NCI-H2107 treated with DMSO at 0.1 percent for 48 hours (cell line): ENCODE measurements around the gene ATG4B.
"Not testable (repeated sequence)": the region's sequence is repeated elsewhere in the genome, so short reads cannot be mapped to it uniquely, and the experiment has no call there.

Source experiments
- DNase-seq: peaks from one replicate; lab custom pipeline; 2025; ENCODE audit not compliant: unreplicated experiment; lab: John Stamatoyannopoulos, UW

The ATG4B gene

DNA sequence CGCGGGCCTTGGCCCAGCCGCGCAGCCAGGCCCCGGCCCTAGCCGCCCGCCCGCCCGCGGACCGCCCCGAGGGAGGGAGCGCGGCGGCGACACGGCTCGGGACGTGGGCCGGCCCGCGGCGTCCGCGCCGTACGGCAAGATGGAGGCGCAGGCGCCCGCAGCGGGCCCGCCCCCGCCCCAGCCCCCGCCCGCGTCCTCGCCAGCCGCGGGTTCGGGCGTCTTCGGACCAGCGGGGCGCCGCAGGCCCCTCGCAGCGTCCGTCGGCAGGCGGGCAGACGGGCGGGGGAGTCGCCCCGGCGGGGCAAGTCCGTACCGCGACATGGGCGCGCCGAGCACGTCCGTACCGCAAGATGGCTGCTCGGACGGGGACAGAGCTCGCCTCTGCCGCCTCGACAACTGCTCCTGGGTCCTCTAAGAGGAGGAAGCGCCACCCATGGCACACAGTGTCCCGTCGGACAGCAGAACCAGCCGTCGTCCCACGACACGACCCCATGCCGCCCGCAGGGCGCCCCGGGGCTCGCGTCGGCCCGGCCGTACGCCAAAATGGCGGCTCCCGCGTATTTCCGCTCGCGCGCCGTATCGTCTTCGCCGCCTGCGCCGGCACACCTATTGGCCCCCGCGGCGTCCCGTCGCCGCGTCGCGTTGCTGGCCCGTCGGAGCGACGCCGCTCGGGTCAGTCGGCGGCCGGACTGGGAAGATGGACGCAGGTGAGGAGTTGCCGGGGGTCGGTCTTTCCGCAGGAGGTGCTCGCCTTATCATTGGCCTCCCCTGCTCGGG, at the start of gene ATG4B, which contains the start of gene THAP4:
TSS of gene ATG4B (plus strand) at position 676 of the 777 bp plus-strand sequence. CDS start at position 698, 22 bp downstream.
TSS of gene THAP4 (minus strand) at position 141 of the 777 bp plus-strand sequence. CDS start 141 bp downstream, outside the sequence.
- peak; percentile 40 for DNase-seq

DNA sequence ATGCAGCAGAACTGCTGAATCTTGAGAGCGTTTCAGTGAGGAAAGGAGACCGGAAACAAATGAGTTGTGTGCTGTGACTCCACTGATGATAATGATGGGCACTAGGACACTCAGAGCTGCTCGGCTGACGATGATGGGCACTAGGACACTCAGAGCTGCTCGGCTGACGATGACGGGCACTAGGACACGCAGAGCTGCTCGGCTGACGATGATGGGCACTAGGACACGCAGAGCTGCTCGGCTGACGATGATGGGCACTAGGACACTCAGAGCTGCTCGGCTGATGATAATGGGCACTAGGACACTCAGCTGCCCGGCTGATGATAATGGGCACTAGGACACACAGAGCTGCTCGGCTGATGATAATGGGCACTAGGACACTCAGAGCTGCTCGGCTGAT, 47.6 kb upstream of the ATG4B start:
- not testable (repeated sequence) for DNase-seq

GRCh38 chr2:241590496-241591455, 46.7 kb upstream of the ATG4B start:
- DNase-seq, result not testable (repeated sequence)

- DNase-seq, result no peak
Measured at GRCh38 chr2:241592126-241592845, 45.2 kb upstream of the ATG4B start.

- no peak for DNase-seq
Measured at GRCh38 chr2:241593271-241593670, 44.2 kb upstream of the ATG4B start.

GRCh38 chr2:241595600-241596140, 41.8 kb upstream of the ATG4B start:
- no peak for DNase-seq

DNA sequence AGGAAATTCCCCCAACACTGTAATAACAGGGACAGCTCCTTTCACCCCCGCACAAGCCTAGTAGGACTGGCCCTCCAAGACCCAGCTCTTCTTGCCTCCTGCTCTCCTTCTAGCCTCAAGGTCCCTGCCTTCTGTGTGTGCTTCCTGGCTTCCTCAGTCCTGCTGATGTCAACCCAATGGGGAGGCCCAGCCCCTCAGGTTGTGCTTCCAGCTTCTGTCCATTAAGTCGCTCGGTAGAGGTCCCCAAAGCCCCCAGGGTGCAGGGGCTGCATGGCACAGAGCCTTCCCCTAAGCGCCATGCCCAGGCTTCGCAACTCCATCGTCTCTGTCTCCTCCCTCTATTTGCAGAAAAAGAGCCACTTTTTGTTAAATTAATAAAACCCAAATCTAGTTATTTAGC, 39.9 kb upstream of the ATG4B start:
- DNase-seq, result no peak

- peak; percentile 10 for DNase-seq
Measured at GRCh38 chr2:241598061-241598460, 39.4 kb upstream of the ATG4B start.

- DNase-seq, result no peak
Measured at GRCh38 chr2:241598487-241598886, 39.0 kb upstream of the ATG4B start.

DNA sequence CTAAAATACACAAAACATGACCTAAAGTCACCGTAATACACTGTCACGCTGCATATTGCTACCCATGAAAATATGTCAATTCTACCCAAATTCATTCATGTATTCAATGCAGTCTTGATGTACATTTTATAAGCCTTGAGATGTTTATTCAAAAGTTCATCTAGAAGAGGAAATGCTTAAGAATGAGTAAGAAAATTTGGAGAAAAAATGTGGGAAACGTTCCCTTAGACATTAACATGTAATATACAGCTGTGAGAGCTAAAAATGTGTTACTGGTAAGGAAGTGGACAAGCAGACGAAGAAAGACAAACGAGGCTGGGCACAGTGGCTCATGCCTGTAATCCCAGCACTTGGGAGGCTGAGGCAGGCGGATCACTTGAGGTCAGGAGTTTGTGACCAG, 37.9 kb upstream of the ATG4B start:
- DNase-seq, result no peak

DNA sequence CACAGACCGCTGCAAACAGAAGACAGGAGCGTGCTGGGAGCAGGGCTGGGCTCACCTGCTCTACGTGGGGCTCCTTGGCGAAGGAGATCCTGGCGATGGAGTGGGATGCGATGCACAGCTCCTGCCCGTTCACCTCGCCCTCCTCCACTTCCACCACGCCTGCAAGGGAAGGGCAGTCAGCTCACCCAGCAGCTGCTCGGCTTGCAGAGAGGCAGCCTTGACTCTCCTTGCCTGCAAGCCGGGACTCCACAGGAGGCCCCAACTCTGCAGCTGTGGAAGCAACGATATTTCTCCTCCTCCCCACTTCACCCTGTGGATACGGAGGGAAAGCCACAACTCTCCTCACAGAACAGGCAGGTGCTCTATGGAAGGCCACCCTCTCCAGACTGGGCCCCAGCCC, 35.7 kb upstream of the ATG4B start:
- peak; percentile 55 for DNase-seq

DNA sequence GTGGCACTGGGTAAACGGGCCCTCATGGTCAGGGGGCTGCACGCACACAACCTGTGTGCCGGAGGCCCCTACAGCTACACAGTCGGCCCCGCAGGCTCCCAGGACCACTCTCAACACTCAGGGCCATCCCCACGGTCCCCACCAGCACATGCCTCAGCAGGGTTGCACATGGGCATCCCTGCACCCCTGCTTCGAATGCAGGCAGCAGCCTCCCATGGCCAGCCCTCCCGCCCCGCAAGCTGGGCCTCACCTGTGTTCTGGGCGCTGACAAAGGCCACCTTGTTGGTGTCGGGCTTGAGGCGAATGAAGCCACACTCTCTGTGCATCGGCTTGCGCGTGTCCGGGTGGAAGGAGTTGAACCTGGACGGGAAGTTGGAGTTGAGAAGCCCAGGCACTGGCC, 34.8 kb upstream of the ATG4B start:
- DNase-seq, result no peak

DNA sequence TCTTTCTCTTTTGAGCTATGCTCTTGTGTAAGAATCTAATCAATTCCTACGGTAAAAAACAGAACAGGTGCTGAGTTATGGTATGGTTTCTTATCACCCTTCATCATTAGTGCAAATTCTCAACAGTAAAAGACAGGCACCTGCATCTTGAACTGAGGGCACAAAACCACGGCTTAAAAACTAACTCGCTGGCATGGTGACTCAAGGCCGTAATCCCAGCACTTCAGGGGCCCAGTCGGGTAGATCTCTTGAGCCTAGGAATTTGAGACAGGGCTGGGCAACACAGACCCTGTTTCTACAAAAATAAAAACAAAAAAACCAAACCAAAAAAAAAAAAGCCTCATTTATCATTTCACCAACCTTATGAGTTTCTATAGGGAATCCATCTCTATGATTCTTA, 33.8 kb upstream of the ATG4B start:
- DNase-seq, result no peak

DNA sequence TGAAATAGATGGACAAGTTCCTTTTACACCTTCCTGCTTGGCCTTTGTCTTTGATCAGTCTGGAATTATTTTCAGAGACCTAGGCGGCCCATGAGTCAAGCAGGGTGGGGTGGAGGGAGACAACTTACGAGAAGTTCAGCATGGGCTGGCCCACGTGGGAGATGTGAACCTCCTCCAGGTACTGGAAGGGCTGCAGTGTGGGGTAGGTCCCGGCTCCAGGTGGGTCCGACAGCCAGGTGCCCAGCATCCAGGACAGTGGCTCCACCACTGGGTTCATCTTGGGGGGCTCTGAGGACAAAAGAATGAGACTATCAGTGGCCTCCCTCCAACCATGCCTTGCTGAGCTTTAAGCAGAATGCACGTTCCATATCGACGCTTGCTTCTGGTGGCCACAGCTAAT, 31.3 kb upstream of the ATG4B start:
- no peak for DNase-seq

- DNase-seq, result no peak
Measured at GRCh38 chr2:241607162-241607885, 30.2 kb upstream of the ATG4B start.

DNA sequence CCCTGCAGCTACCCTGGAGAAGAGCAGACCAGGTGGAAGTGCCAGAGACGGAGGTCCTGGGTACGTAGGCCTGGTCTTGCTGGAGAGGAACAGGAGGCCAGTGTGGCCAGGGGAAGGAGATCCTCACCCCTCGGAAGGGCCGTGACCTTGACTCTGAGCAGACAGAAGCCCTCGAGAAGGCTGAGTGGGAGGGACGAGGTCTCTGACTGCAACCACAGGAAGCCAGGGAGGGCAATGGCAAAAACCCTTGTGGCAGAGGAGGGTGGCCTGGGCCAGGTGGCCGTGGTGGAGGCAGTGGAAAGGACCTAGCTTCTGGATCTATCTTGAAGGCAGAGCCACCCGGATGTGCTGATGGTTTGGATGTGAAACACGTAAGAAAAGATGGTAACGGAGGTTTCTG, 28.6 kb upstream of the ATG4B start:
- DNase-seq, result no peak

- DNase-seq, result peak; percentile 51
Measured at GRCh38 chr2:241609859-241610793, 27.4 kb upstream of the ATG4B start.

- DNase-seq, result no peak
Measured at GRCh38 chr2:241611062-241611461, 26.4 kb upstream of the ATG4B start.
